GM23338 (cell line): ENCODE measurements around the gene GRB14. TPM values are rescaled to one million over a fixed set of nuclear protein-coding genes. Genes with fewer than 3 reads are reported as not detected.

Experiments used
- ATAC-seq: fragments of 200-7000 bp; cut with Tn5 transposase; 3 replicates; pipeline ENCODE4 v1.9.1; 2020
- DNase-seq: peaks from one replicate; pipeline ENCODE4 v3.0.0-alpha.2; 2015; ENCODE audit warnings: low spot score
- H2AFZ ChIP-seq: fragments of 200-600 bp; sonication (generic); 2 replicates; pipeline ENCODE4 v1.8.0; 2016; ENCODE audit warnings: antibody characterized with exemption, mild to moderate bottlenecking, moderate library complexity
- H3F3A ChIP-seq: fragments of 200-600 bp; sonication (generic); replicated peaks from 2 replicates; pipeline ENCODE4 v1.8.0; 2017; ENCODE audit warnings: antibody characterized with exemption, mixed run types, low read depth
- H3K27ac ChIP-seq: fragments of 200-600 bp; sonication (generic); 2 replicates; pipeline ENCODE4 v1.6.1; 2016; ENCODE audit warnings: low read depth
- H3K27me3 ChIP-seq: fragments of 200-600 bp; sonication (generic); 2 replicates; pipeline ENCODE4 v1.8.0; 2016; ENCODE audit warnings: mild to moderate bottlenecking, mixed run types, moderate library complexity; ENCODE audit not compliant: insufficient read depth
- H3K36me3 ChIP-seq: fragments of 200-600 bp; sonication (generic); 2 replicates; pipeline ENCODE4 v1.8.0; 2016; ENCODE audit warnings: mild to moderate bottlenecking; ENCODE audit not compliant: insufficient read depth
- H3K4me1 ChIP-seq: fragments of 200-600 bp; sonication (generic); 2 replicates; pipeline ENCODE4 v1.8.0; 2016; ENCODE audit warnings: mild to moderate bottlenecking, moderate library complexity; ENCODE audit not compliant: insufficient read depth
- H3K4me2 ChIP-seq: fragments of 200-600 bp; sonication (generic); 2 replicates; pipeline ENCODE4 v1.7.1; 2017; ENCODE audit warnings: mixed run types
- H3K4me3 ChIP-seq: fragments of 200-600 bp; sonication (generic); 2 replicates; pipeline ENCODE4 v1.6.1; 2016; ENCODE audit warnings: mixed run types
- H3K79me2 ChIP-seq: fragments of 200-600 bp; sonication (generic); replicated peaks from 2 replicates; pipeline ENCODE4 v1.8.0; 2017; ENCODE audit warnings: mild to moderate bottlenecking; ENCODE audit not compliant: insufficient read depth
- H3K9me2 ChIP-seq: fragments of 200-600 bp; sonication (generic); 2 replicates; pipeline ENCODE4 v1.8.0; 2017; ENCODE audit not compliant: insufficient read depth
- H4K20me1 ChIP-seq: fragments of 200-600 bp; sonication (generic); replicated peaks from 2 replicates; pipeline ENCODE4 v1.8.0; 2017; ENCODE audit warnings: mild to moderate bottlenecking; ENCODE audit not compliant: insufficient read depth
- H3K27ac Mint-ChIP-seq: 2 replicates; pipeline ENCODE4 v1.8.0; 2020; ENCODE audit warnings: inconsistent platforms, mild to moderate bottlenecking, moderate library complexity, mixed read lengths
- H3K27me3 Mint-ChIP-seq: 3 replicates; pipeline ENCODE4 v1.8.0; 2022; ENCODE audit warnings: low read depth, mild to moderate bottlenecking, moderate library complexity, mixed read lengths, inconsistent platforms; ENCODE audit not compliant: insufficient read depth, poor library complexity
- H3K36me3 Mint-ChIP-seq: 3 replicates; pipeline ENCODE4 v1.8.0; 2021; ENCODE audit warnings: low read depth, mild to moderate bottlenecking, inconsistent platforms, moderate library complexity, mixed read lengths
- H3K4me1 Mint-ChIP-seq: 3 replicates; pipeline ENCODE4 v1.8.0; 2020; ENCODE audit warnings: mild to moderate bottlenecking, inconsistent platforms, mixed read lengths
- H3K4me3 Mint-ChIP-seq: 3 replicates; pipeline ENCODE4 v1.8.0; 2021; ENCODE audit warnings: moderate library complexity, mild to moderate bottlenecking, inconsistent platforms, mixed read lengths
- H3K9me3 Mint-ChIP-seq: 3 replicates; pipeline ENCODE4 v1.8.0; 2020; ENCODE audit warnings: moderate library complexity, mild to moderate bottlenecking, inconsistent platforms, mixed read lengths
- CREB1 ChIP-seq: fragments of 250-450 bp; sonication (Bioruptor Pico); IDR thresholded peaks from 2 replicates; pipeline ENCODE4 v1.5.0; 2020; ENCODE audit warnings: low read depth, mild to moderate bottlenecking, moderate library complexity
- CTCF ChIP-seq, 2 experiments: fragments of 200-600 bp in 1 of 2; sonication (generic) in 1 of 2; conservative IDR thresholded peaks; 2 replicates each; pipeline versions ENCODE4 v1.5.1 to v1.6.1; 2016 to 2017; ENCODE audit warnings: antibody characterized with exemption in 2 of 2, low read depth in 2 of 2, mild to moderate bottlenecking in 2 of 2, moderate library complexity in 1 of 2
- ETS1 ChIP-seq: IDR thresholded peaks from 2 replicates; pipeline ENCODE4 v1.6.1; 2016; ENCODE audit warnings: antibody characterized with exemption
- EZH2phosphoT487 ChIP-seq: fragments of 200-600 bp; sonication (generic); IDR thresholded peaks from one replicate; pipeline ENCODE4 v1.8.1; 2018; ENCODE audit warnings: antibody characterized with exemption; ENCODE audit not compliant: unreplicated experiment
- JUNB ChIP-seq: IDR thresholded peaks from one replicate; pipeline ENCODE4 v1.6.1; 2016; ENCODE audit warnings: antibody characterized with exemption; ENCODE audit not compliant: unreplicated experiment
- NANOG ChIP-seq: IDR thresholded peaks from 2 replicates; pipeline ENCODE4 v1.6.1; 2016; ENCODE audit warnings: antibody characterized with exemption, borderline replicate concordance
- REST ChIP-seq: IDR thresholded peaks from one replicate; pipeline ENCODE4 v1.6.1; 2018; ENCODE audit warnings: antibody characterized with exemption; ENCODE audit not compliant: unreplicated experiment
- STAT1 ChIP-seq: IDR thresholded peaks from one replicate; pipeline ENCODE4 v1.6.1; 2016; ENCODE audit warnings: antibody characterized with exemption; ENCODE audit not compliant: unreplicated experiment
- ZNF114 ChIP-seq: fragments of 250-450 bp; sonication (Bioruptor Pico); IDR thresholded peaks from 2 replicates; pipeline ENCODE4 v1.5.0; 2020; ENCODE audit warnings: mild to moderate bottlenecking, moderate library complexity
- ZNF331 ChIP-seq: fragments of 250-450 bp; sonication (Bioruptor Pico); IDR thresholded peaks from 2 replicates; pipeline ENCODE4 v1.5.0; 2020; ENCODE audit warnings: low read depth, mild to moderate bottlenecking, moderate library complexity
- ZNF462 ChIP-seq: fragments of 250-450 bp; sonication (Bioruptor Pico); IDR thresholded peaks from 2 replicates; pipeline ENCODE4 v1.5.0; 2020; ENCODE audit warnings: mild to moderate bottlenecking, moderate library complexity
- polyA plus RNA-seq: library from polyadenylated mRNA; unstranded; fragments of >200 nt; fragmentation: Nextera tagmentation; extraction: Ambion mirVana; gene quantifications from 2 replicates; pipeline ENCODE4 v1.2.1, GENCODE V29; 2016
- total RNA-seq: library from RNA; depleted of rRNA; stranded (reverse); fragments of >200 nt; shearing (Covaris generic); gene quantifications from 2 replicates; pipeline ENCODE4 v1.2.3, GENCODE V29; 2014

Gene GRB14
- total and polyA plus RNA-seq, 2 experiments from 2014 or later: 16.0 to 28.9 TPM

GRCh38 chr2:164498836-164499235 lies 122.4 kb downstream of the GRB14 start (continued):
- TF ChIP-seq ZNF462 (CRISPR knock-in tag) (no peak), ZNF331 (CRISPR knock-in tag) (no peak), REST (no peak), ZNF114 (CRISPR knock-in tag) (no peak)

- no peak overlapping the region for H3K4me3 Mint-ChIP-seq
- DNase-seq: no peak
- no peak overlapping the region for H2AFZ ChIP-seq
- no peaks in the 10 kb centered on the region for H3K79me2 ChIP-seq
- H3K9me3 Mint-ChIP-seq: no peaks in the 10 kb centered on the region
- ATAC-seq: no peak
- no peak overlapping the region for H3K27ac Mint-ChIP-seq
- H4K20me1 ChIP-seq: no peaks in the 10 kb centered on the region
- no peaks in the 10 kb centered on the region for H3K36me3 Mint-ChIP-seq
- H3K4me2 ChIP-seq: no peak overlapping the region
- H3K27me3 ChIP-seq: no peaks in the 10 kb centered on the region
- H3K27ac ChIP-seq: no peak overlapping the region
- H3K27me3 Mint-ChIP-seq: no peaks in the 10 kb centered on the region
- no peak overlapping the region for H3K4me3 ChIP-seq
- H3K4me1 Mint-ChIP-seq: peaks cover 8% of the 10 kb centered on the region
- H3K4me1 ChIP-seq: peaks cover 8% of the 10 kb centered on the region
- H3F3A ChIP-seq: no peaks in the 10 kb centered on the region
- no peaks in the 10 kb centered on the region for H3K36me3 ChIP-seq
- H3K9me2 ChIP-seq: no peaks in the 10 kb centered on the region
- TF ChIP-seq NANOG (no peak), ETS1 (no peak), EZH2phosphoT487 (no peak), CTCF (conservative IDR thresholded peaks at IDR 0.05; ENCODE audit: low read depth in 2 of 2) (no peak), ZNF114 (CRISPR knock-in tag) (no peak), JUNB (no peak), STAT1 (no peak), ZNF331 (CRISPR knock-in tag) (no peak), CREB1 (CRISPR knock-in tag) (no peak)
Measured at GRCh38 chr2:164496881-164497280, 124.4 kb downstream of the GRB14 start.
